Fibroblast of the aortic adventitia (primary cell): ENCODE data around the gene C6orf136. TPM values are rescaled to one million over a fixed set of nuclear protein-coding genes. Genes with fewer than 3 reads are reported as not detected.

ENCODE experiments used
- DNase-seq: peaks from one replicate; pipeline ENCODE4 v3.0.0-alpha.2; 2010; ENCODE audit warnings: low read depth
- H3K4me3 ChIP-seq: 2 replicates; pipeline ENCODE4 v1.5.1; 2011; ENCODE audit warnings: low read depth, mild to moderate bottlenecking, control low read depth, low read length, moderate library complexity
- total RNA-seq: library from RNA; depleted of rRNA; stranded (reverse); fragments of >200 nt; gene quantifications from 2 replicates; pipeline ENCODE4 v1.2.3, GENCODE V29; 2012; ENCODE audit warnings: low replicate concordance
- TF ChIP-seq, protein P1 (sequence below): IDR thresholded peaks from 2 replicates; pipeline ENCODE4 v1.5.1; 2011; ENCODE audit warnings: mild to moderate bottlenecking, low read length, control low read depth, inconsistent platforms; ENCODE audit not compliant: insufficient read depth

The C6orf136 gene
- total RNA-seq, 1 donor: 5.2 TPM

DNA sequence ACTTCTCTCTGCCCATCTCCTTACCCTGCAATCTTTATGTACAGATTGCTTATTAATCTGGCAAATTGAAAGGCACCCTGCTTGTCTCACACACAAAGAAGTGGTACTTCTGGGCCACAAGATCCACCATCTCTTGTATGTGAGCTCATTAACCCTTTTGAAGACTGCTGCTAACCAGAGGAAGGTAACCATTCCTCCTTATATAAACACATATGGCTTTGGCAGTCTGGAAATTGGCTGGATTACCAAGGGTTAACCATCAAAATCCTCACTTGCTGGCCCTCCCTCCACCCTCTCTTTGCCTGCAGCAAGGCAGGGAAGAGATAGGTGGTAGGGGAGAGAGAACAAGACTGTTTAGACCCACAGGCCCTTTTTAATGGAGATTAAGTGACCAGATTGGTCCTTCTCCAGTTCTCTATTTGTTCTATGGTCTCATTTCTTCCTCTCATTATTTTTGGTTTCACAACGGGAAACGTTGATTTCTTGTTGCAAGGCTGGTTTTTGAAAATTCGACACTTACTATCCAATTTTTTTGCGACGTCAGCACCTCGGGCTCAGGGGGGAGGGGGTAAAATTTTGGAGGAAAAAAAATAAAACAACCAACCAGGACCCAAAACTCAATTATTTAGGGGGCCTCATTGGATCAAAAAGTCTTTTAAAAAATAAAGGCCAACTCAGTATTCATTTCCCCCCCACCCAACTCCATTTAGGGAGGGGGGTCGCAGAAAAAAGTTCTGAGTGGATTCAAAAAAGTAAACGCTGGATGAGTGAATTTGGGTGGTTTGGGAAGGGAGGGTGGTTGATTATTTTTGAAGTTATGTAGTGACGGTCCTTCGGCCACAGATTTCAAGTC, 30.7 kb upstream of the C6orf136 start:
- H3K4me3 ChIP-seq: peak overlapping the region; percentile 97
- TF ChIP-seq, protein P1, sequence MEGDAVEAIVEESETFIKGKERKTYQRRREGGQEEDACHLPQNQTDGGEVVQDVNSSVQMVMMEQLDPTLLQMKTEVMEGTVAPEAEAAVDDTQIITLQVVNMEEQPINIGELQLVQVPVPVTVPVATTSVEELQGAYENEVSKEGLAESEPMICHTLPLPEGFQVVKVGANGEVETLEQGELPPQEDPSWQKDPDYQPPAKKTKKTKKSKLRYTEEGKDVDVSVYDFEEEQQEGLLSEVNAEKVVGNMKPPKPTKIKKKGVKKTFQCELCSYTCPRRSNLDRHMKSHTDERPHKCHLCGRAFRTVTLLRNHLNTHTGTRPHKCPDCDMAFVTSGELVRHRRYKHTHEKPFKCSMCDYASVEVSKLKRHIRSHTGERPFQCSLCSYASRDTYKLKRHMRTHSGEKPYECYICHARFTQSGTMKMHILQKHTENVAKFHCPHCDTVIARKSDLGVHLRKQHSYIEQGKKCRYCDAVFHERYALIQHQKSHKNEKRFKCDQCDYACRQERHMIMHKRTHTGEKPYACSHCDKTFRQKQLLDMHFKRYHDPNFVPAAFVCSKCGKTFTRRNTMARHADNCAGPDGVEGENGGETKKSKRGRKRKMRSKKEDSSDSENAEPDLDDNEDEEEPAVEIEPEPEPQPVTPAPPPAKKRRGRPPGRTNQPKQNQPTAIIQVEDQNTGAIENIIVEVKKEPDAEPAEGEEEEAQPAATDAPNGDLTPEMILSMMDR: no peak
- DNase-seq: peak; percentile 45

DNA sequence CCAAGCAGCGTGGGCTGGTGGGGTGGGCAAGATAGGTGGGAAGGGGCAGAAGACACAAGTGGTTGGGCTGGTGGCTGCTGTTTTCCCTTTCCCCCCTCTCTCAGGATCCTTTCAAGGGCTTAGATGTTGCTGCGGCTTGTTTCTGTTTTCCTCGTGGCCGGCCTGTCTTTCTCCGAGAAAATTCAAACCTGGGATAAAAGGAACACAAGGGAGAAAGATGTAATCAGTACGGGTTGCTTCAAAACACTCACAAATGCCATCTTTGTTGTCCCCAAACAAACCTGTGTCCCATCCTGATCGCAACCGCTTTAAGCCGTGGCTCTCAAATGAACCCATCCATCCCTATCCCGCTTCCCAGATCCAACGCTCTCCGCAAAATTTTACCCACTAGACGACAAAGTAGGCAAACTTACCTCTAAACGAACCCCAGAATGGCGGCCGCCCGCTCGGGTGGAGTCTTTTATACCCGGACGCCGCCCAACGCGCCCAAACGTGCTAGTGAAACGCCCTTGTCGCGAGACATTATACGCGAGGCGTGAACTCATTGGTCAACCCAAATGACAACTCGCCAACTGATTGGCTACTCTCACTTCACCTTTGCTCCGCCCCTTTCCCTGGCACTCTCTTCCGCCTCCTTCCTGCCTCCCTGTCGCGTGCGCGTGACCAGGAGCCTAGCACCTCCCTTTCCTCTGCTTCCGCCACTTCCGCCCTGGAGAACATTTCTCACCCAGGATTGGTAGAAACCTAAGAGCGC, 29.9 kb upstream of the C6orf136 start, which contains the start of gene PPP1R10:
Gene PPP1R10 (minus strand): TSS at position 433 of the 754 bp plus-strand sequence. CDS start 7,299 bp downstream, outside the sequence.
- DNase-seq: peak; percentile 100
- peak within 1 kb of the TSS; percentile 97 for H3K4me3 ChIP-seq
- TF ChIP-seq, protein P1: no peak

DNA sequence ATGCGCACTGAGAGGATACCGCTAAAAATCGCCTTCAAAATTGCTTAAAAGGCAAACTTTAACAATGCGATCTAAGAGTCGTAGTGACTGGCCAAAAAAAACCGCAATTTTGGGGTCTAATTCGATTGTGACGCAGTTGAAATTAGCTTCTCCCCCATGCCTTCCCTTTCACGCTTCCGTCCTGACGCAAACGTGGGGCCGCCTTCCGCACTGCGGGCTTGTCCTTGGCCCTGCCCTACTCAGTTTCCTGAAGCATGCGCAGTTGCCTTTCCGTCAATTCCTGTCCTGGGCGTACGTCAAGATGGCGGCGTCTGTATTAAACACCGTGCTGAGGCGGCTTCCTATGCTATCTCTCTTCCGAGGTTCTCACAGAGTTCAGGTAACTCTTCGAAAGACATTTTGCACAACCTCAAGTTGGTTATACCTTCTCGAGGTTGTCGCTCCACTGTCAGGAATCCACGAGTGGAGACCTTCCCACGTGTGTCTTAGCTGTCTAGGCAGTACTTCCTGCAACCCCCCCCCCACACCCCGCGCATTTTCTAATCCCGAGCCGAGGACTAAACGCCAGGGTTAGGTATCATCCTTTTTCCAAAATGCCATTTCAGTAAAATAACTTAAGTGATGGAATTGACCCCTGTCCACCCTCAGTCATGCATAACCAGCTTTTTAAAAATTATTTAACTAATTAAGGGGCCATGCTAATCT, 29.2 kb upstream of the C6orf136 start, which contains the start of gene MRPS18B:
Gene MRPS18B (plus strand): TSS at position 276 of the 705 bp plus-strand sequence. CDS start 26 bp downstream, at position 302.
- H3K4me3 ChIP-seq: peak within 1 kb of the TSS; percentile 97
- DNase-seq: peak; percentile 99
- TF ChIP-seq, protein P1: no peak

DNA sequence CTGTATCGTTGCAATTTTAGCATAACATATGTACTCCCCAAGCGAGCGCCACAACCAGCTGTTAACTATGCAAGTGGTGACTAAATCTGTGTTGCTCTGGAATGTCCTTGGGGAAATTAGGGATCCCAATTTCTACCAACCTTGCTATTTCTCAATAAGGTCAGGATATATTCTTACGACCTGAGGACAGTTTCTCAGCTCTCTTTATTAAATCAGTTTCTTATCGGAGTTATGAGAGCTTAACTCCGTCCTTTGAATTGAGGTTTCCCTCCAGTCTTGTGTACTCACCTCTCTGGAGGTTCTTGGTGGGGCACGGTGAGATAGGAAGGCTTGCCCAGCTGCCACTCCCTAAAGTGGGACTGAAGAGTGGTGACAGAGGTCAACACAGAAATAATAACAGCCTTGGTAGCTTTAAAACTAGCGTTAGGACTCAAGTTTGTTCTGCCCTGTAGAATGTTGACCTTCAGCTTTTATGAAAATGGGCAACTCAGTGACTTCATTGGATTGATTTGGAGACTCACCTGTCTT, 28.6 kb upstream of the C6orf136 start:
- TF ChIP-seq, protein P1: no peak
- peak overlapping the region; percentile 88 for H3K4me3 ChIP-seq
- peak; percentile 26 for DNase-seq

DNA sequence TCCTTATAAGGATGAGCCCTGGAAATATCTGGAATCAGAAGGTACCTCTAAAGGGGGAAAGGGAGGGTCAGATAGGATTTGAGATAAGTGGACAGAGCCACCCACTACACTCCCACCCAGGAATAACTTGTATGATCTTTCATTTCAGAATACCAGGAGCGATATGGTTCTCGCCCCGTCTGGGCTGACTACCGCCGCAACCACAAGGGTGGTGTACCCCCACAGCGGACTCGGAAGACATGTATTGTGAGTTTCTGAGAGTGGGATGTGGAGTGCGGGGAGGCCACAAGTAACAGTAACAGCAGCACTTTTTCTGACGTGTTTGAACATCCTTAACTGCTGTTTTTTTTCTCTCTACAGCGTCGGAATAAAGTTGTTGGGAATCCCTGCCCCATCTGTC, 27.4 kb upstream of the C6orf136 start:
- no peak overlapping the region for H3K4me3 ChIP-seq
- TF ChIP-seq, protein P1: no peak
- DNase-seq: no peak

DNA sequence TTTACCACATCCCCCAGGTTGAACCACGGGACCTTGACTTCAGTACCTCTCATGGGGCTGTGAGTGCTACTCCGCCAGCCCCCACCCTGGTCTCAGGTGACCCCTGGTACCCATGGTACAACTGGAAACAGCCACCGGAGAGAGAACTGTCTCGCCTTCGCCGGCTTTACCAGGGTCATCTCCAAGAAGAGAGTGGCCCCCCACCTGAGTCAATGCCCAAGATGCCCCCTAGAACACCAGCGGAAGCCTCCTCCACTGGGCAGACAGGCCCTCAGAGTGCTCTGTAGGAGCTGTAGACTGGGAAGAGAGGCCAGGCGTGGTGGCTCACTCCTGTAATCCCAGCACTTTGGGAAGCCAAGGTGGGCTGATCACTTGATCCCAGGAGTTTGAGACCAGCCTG, 21.4 kb upstream of the C6orf136 start:
- no peak for DNase-seq
- no peak overlapping the region for H3K4me3 ChIP-seq
- TF ChIP-seq, protein P1: no peak
